HepG2 (cell line): ENCODE data around the gene CLIC5. TPM values are rescaled to one million over a fixed set of nuclear protein-coding genes. Genes with fewer than 3 reads are reported as not detected.

ENCODE experiments used
- ATAC-seq: fragments of 200-7000 bp; cut with Tn5 transposase; 3 replicates; pipeline ENCODE4 v1.9.1; 2020; ENCODE audit warnings: mild to moderate bottlenecking, moderate library complexity
- BruUV-seq: library from RNA; stranded (reverse); fragments of 400-500 nt; replicated peaks from 2 replicates; lab custom pipeline; 2021; lab: Mats Ljungman, UMichigan
- CTCF ChIA-PET: fragments of 300-600 bp; formaldehyde crosslinking; extraction: SDS; loops from one replicate; lab custom pipeline; 2021; ENCODE audit warnings: low total read pairs, inconsistent platforms, low intra/inter-chr PET ratio; lab: Yijun Ruan, JAX
- POLR2A ChIA-PET: fragments of 350-600 bp; sonication (Branson Sonifier 250); formaldehyde crosslinking; loops from one replicate; lab custom pipeline; 2020; ENCODE audit warnings: antibody characterized with exemption, inconsistent platforms; lab: Yijun Ruan, JAX
- DNase-seq: peaks from one replicate; pipeline ENCODE4 v3.0.0-alpha.2; 2015; ENCODE audit warnings: low spot score
- FAIRE-seq: peaks from 3 replicates; lab custom pipeline; 2011; peaks lifted over from hg19 to GRCh38; lab: Jason Lieb, UNC
- H2AFZ ChIP-seq: one replicate; pipeline ENCODE4 v1.6.1; 2011; ENCODE audit warnings: low read length, inconsistent platforms
- H3K27ac ChIP-seq: fragments of 300-600 bp; 3 replicates; pipeline ENCODE4 v1.8.0; 2011; ENCODE audit warnings: mixed run types, mild to moderate bottlenecking, mixed read lengths, low read length, inconsistent platforms; ENCODE audit not compliant: insufficient read depth; ENCODE audit errors: extremely low read length
- H3K27me3 ChIP-seq, 2 experiments: fragments of 200-600 bp in 1 of 2; 2 replicates in 1 of 2; 3 replicates in 1 of 2; pipeline versions ENCODE4 v1.6.0 to v1.8.0; 2011; ENCODE audit warnings: low read length in 2 of 2, mild to moderate bottlenecking in 2 of 2, moderate library complexity in 2 of 2, inconsistent platforms in 1 of 2; ENCODE audit not compliant: insufficient read depth in 2 of 2, control insufficient read depth in 1 of 2
- H3K36me3 ChIP-seq, 2 experiments: fragments of 200-600 bp in 1 of 2; replicated peaks in 1 of 2; 2 replicates in 1 of 2; 3 replicates in 1 of 2; pipeline versions ENCODE4 v1.5.1 to v1.8.0; 2011; ENCODE audit warnings: low read length in 2 of 2, inconsistent platforms in 1 of 2; ENCODE audit not compliant: insufficient read depth in 2 of 2, control insufficient read depth in 1 of 2
- H3K4me1 ChIP-seq: 2 replicates; pipeline ENCODE4 v1.5.1; 2012; ENCODE audit warnings: low read length, inconsistent platforms; ENCODE audit not compliant: insufficient read depth
- H3K4me2 ChIP-seq: 2 replicates; pipeline ENCODE4 v1.6.0; 2011; ENCODE audit warnings: low read depth, low read length, inconsistent platforms
- H3K4me3 ChIP-seq, 3 experiments: fragments of 200-600 bp in 1 of 3; sonication (generic), shearing (Covaris generic) in 1 of 3; replicated peaks in 1 of 3; 2 replicates each; pipeline ENCODE4 v1.5.1; 2011 to 2016; ENCODE audit warnings: low read length in 3 of 3, inconsistent platforms in 2 of 3, low read depth in 2 of 3, mild to moderate bottlenecking in 2 of 3, control low read depth in 1 of 3, mixed read lengths in 1 of 3; ENCODE audit not compliant: insufficient read depth in 1 of 3
- H3K79me2 ChIP-seq: one replicate; pipeline ENCODE4 v1.6.1; 2011; ENCODE audit warnings: low read length, inconsistent platforms; ENCODE audit not compliant: insufficient read depth
- H3K9ac ChIP-seq: 2 replicates; pipeline ENCODE4 v1.6.0; 2011; ENCODE audit warnings: mild to moderate bottlenecking, low read depth, low read length, inconsistent platforms; ENCODE audit not compliant: insufficient read depth
- H3K9me3 ChIP-seq: 2 replicates; pipeline ENCODE4 v1.5.1; 2012; ENCODE audit warnings: mild to moderate bottlenecking, low read length
- H4K20me1 ChIP-seq: 2 replicates; pipeline ENCODE4 v1.6.0; 2011; ENCODE audit warnings: inconsistent platforms, mild to moderate bottlenecking, low read length, moderate library complexity; ENCODE audit not compliant: insufficient read depth
- CSRNP2 ChIP-seq: sonication (generic); formaldehyde crosslinking; conservative IDR thresholded peaks from 2 replicates; pipeline ENCODE4 v1.8.0; 2022; ENCODE audit warnings: low read depth, missing genetic modification reagents
- EZH2 ChIP-seq: conservative IDR thresholded peaks from 2 replicates; pipeline ENCODE4 v1.6.1; 2012; ENCODE audit warnings: mild to moderate bottlenecking, low read depth, low read length, moderate library complexity
- JUNB ChIP-seq: sonication (generic); formaldehyde crosslinking; IDR thresholded peaks from 2 replicates; pipeline ENCODE4 v1.8.0; 2022; ENCODE audit warnings: missing genetic modification reagents, mild to moderate bottlenecking, borderline replicate concordance
- KIAA2018 ChIP-seq: sonication (generic); formaldehyde crosslinking; IDR thresholded peaks from 2 replicates; pipeline ENCODE4 v1.5.0; 2020; ENCODE audit warnings: mild to moderate bottlenecking, missing genetic modification reagents, borderline replicate concordance
- MATR3 ChIP-seq: sonication (generic); formaldehyde crosslinking; IDR thresholded peaks from 2 replicates; pipeline ENCODE4 v1.4.0; 2020; ENCODE audit warnings: missing genetic modification reagents
- NBN ChIP-seq: fragments of 450-650 bp; conservative IDR thresholded peaks from 2 replicates; pipeline ENCODE4 v1.6.1; 2017
- SUZ12 ChIP-seq: fragments of 150-350 bp; IDR thresholded peaks from 2 replicates; pipeline ENCODE4 v1.6.1; 2014; ENCODE audit warnings: low read depth, low read length
- TCF7 ChIP-seq: sonication (generic); IDR thresholded peaks from 2 replicates; pipeline ENCODE4 v1.6.1; 2016; ENCODE audit warnings: antibody characterized with exemption, low read depth
- ZFP91 ChIP-seq: sonication (generic); formaldehyde crosslinking; IDR thresholded peaks from 2 replicates; pipeline ENCODE4 v1.9.0; 2022; ENCODE audit warnings: missing genetic modification reagents, mild to moderate bottlenecking, borderline replicate concordance
- ZKSCAN1 ChIP-seq: fragments of 150-350 bp; IDR thresholded peaks from 2 replicates; pipeline ENCODE4 v1.6.1; 2014; ENCODE audit warnings: low read length
- ZNF709 ChIP-seq: sonication (generic); formaldehyde crosslinking; IDR thresholded peaks from 2 replicates; pipeline ENCODE4 v1.5.0; 2020; ENCODE audit warnings: mild to moderate bottlenecking, missing genetic modification reagents
- ZSCAN25 ChIP-seq: sonication (generic); formaldehyde crosslinking; IDR thresholded peaks from 2 replicates; pipeline ENCODE4 v1.8.0; 2022; ENCODE audit warnings: mild to moderate bottlenecking, missing genetic modification reagents
- WGBS: methylation state at CpG from one replicate; pipeline ENCODE4 v1.1.6; 2017; ENCODE audit warnings: low lambda C conversion rate; 5-methylcytosine and 5-hydroxymethylcytosine counted together
- in situ Hi-C: cut with HindIII; loops from 2 replicates; pipeline ENCODE4 v1.10.0; 2017; ENCODE audit warnings: low pct_unique_long_range_greater_than_20kb; ENCODE audit not compliant: extremely low pct_ligation_motif_present
- intact Hi-C: fragments of 100-400 bp; cut with micrococcal nuclease; formaldehyde crosslinking; loops from one replicate; pipeline ENCODE4 v1.10.0; 2022; ENCODE audit not compliant: unreplicated experiment
- polyA plus RNA-seq, 8 experiments: library from polyadenylated mRNA; depleted of rRNA in 3 of 8; stranded (reverse) in 7 of 8; unstranded in 1 of 8; fragments of >200 nt; fragmentation: Illumina TruSeq in 4 of 8; extraction: Trizol in 4 of 8; gene quantifications; 2 replicates each; pipeline versions ENCODE4 v1.2.1 to v1.2.3, GENCODE V29; 2011 to 2016; ENCODE audit warnings: low read depth in 4 of 8, missing spikeins in 1 of 8, mixed read lengths in 1 of 8; ENCODE audit not compliant: insufficient read depth in 1 of 8
- total RNA-seq, 5 experiments: library from RNA; depleted of rRNA; stranded (reverse); fragments of >200 nt; fragmentation: Illumina TruSeq; extraction: Trizol; gene quantifications; 2 replicates each; pipeline ENCODE4 v1.2.3, GENCODE V29; 2016; ENCODE audit warnings: low read depth in 1 of 5

Gene CLIC5
- total and polyA plus RNA-seq, 2 of the 13 experiments (the other 11 are each of a cell fraction or from before 2014, with no cell fraction given), result not detected

- TF ChIP-seq MATR3 (CRISPR knock-in tag), result no peak
- TF ChIP-seq ZSCAN25 (CRISPR knock-in tag), result no peak
- no peak for TF ChIP-seq ZFP91 (CRISPR knock-in tag)
Measured at GRCh38 chr6:45892196-45892595, 123.5 kb downstream of the CLIC5 start (continued).

- no TSS peak for BruUV-seq
- CTCF ChIA-PET, result no interaction called here
- Histone ChIP-seq H3K4me2 (no peak overlapping the region), H3K79me2 (no peaks in the 10 kb centered on the region), H3K27me3 (peaks cover 0 to 7% of the 10 kb centered on the region in 2 experiments; a peak in 2 of 5 replicates), H3K27ac (no peak overlapping the region), H2AFZ (no peak overlapping the region), H3K4me3 (no peak overlapping the region), H3K36me3 (no peaks in the 10 kb centered on the region), H3K4me1 (no peaks in the 10 kb centered on the region), H3K9ac (no peak overlapping the region), H4K20me1 (no peaks in the 10 kb centered on the region), H3K9me3 (no peaks in the 10 kb centered on the region)
- ATAC-seq, result no peak
- FAIRE-seq, result no peak
- intact Hi-C loops, result no loop called here
- in situ Hi-C loops, result no loop called here
- POLR2A ChIA-PET, result no interaction called here
- no peak for DNase-seq
- 0% methylated on average over 2 of the region's 2 CpGs for WGBS
- TF ChIP-seq CSRNP2 (no peak), NBN (no peak), EZH2 (no peak), SUZ12 (no peak), KIAA2018 (CRISPR knock-in tag) (no peak), ZNF709 (CRISPR knock-in tag) (no peak), ZKSCAN1 (no peak), JUNB (CRISPR knock-in tag) (no peak), TCF7 (no peak)
Measured at GRCh38 chr6:45886776-45887175, 128.9 kb downstream of the CLIC5 start.
